NOMO-1 treated with DMSO at 0.1 percent for 48 hours (cell line): ENCODE data around the gene FAM120B.

Source experiments
- DNase-seq: peaks from one replicate; lab custom pipeline; 2025; ENCODE audit not compliant: unreplicated experiment; lab: John Stamatoyannopoulos, UW

Gene FAM120B

GRCh38 chr6:170452767-170453545 is 146.4 kb downstream of the FAM120B start:
- no peak for DNase-seq

- no peak for DNase-seq
Measured at GRCh38 chr6:170453586-170454511, 147.3 kb downstream of the FAM120B start.

- no peak for DNase-seq
Measured at GRCh38 chr6:170454512-170455285, 148.1 kb downstream of the FAM120B start.

GRCh38 chr6:170455335-170455979 is 148.9 kb downstream of the FAM120B start:
- DNase-seq, result no peak

GRCh38 chr6:170456334-170456733 is 149.8 kb downstream of the FAM120B start:
- no peak for DNase-seq
